ENCODE results near the gene PCDH1. TPM values are rescaled to one million over a fixed set of nuclear protein-coding genes. Genes with fewer than 3 reads are reported as not detected.

PCDH1 gene
- total RNA-seq, 4 donors from 2014 or later = 19.9 to 55.5 (median 44.9) TPM

DNA sequence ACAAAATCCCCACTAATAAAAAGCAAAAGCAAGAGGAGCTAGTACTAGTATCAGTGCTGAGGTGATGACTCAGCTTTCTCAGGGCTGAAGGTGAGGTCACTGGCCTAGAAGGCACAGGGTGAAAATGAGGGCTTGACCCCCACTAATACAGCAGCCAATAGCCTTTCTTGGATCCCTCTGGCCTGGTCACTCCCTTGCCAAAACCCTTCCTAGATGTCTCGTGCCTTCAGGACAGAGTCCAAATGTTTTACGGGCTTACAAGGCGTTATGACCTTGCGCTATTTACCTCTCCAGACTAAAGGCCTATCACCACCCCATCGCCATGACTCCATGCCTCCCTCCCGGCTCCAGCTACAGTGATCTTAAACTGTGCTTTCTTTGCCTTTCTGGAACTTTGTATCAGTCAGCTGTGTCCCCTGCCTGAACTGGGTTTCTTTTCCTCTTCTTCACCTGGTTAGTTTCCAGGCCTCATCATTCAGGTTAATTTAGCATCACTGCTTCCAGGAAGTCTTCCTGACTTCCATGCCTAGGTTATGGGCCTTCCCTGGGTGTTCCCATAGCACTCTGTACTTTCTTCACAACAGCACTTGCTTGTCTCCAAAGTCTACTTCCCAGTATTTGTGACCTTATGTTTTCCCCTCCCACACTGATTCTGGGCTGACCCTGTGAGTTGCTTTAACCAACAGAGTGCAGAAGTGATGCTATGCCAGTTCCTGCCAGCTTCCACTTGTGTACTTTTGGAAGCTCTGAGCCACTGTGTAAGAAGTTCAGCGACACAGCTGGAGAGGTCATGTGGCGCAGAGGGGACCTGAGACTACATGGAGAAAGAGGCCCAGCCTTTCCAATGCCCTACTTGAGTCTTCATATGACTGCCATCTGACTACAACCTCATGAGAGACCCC lies 41.3 kb upstream of the PCDH1 start:
- DNase-seq (ENCODE audit: low spot score in 2 of 2) = no peak
- WGBS, 2 donors = 86 to 88% methylated on average over 8 of the region's 8 CpGs

GRCh38 chr5:141917760-141918159 lies 39.5 kb upstream of the PCDH1 start:
- DNase-seq (ENCODE audit: low spot score in 2 of 2) = no peak
- TF ChIP-seq, protein P1, sequence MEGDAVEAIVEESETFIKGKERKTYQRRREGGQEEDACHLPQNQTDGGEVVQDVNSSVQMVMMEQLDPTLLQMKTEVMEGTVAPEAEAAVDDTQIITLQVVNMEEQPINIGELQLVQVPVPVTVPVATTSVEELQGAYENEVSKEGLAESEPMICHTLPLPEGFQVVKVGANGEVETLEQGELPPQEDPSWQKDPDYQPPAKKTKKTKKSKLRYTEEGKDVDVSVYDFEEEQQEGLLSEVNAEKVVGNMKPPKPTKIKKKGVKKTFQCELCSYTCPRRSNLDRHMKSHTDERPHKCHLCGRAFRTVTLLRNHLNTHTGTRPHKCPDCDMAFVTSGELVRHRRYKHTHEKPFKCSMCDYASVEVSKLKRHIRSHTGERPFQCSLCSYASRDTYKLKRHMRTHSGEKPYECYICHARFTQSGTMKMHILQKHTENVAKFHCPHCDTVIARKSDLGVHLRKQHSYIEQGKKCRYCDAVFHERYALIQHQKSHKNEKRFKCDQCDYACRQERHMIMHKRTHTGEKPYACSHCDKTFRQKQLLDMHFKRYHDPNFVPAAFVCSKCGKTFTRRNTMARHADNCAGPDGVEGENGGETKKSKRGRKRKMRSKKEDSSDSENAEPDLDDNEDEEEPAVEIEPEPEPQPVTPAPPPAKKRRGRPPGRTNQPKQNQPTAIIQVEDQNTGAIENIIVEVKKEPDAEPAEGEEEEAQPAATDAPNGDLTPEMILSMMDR (IDR thresholded peaks at IDR 0.05) = no peak
- no peak for TF ChIP-seq EP300 (IDR thresholded peaks at IDR 0.05)
- no peak for TF ChIP-seq POLR2A (IDR thresholded peaks at IDR 0.05)
- 75 to 80% methylated on average over 5 of the region's 5 CpGs for WGBS, 2 donors

More for the DNA sequence above, 41.3 kb upstream of the PCDH1 start:
- Histone ChIP-seq H3K27me3 (no peaks in the 10 kb centered on the region), H3K36me3 (no peaks in the 10 kb centered on the region), H3K4me3 (no peak overlapping the region), H3K27ac (no peak overlapping the region), H3K9me3 (no peaks in the 10 kb centered on the region), H3K4me1 (peaks cover 0 to 14% (median 4%) of the 10 kb centered on the region in 4 donors)
- no peak for TF ChIP-seq EP300 (IDR thresholded peaks at IDR 0.05)
- no peak for TF ChIP-seq POLR2A (IDR thresholded peaks at IDR 0.05)
- TF ChIP-seq, protein P1 (IDR thresholded peaks at IDR 0.05) = no peak

GRCh38 chr5:141916522-141916921 lies 38.3 kb upstream of the PCDH1 start:
- WGBS, 2 donors = 62 to 70% methylated on average over 2 of the region's 2 CpGs
- Histone ChIP-seq H3K4me3 (no peak overlapping the region), H3K9me3 (no peaks in the 10 kb centered on the region), H3K27me3 (no peaks in the 10 kb centered on the region), H3K4me1 (peaks cover 0 to 11% (median 9%) of the 10 kb centered on the region in 4 donors), H3K36me3 (no peaks in the 10 kb centered on the region), H3K27ac (no peak overlapping the region)
- TF ChIP-seq EP300 (IDR thresholded peaks at IDR 0.05) = no peak
- TF ChIP-seq, protein P1 (IDR thresholded peaks at IDR 0.05) = no peak
- no peak for TF ChIP-seq POLR2A (IDR thresholded peaks at IDR 0.05)
- DNase-seq (ENCODE audit: low spot score in 2 of 2) = no peak

More at GRCh38 chr5:141917760-141918159, 39.5 kb upstream of the PCDH1 start:
- H3K27ac ChIP-seq = no peak overlapping the region
- H3K9me3 ChIP-seq = no peaks in the 10 kb centered on the region
- no peaks in the 10 kb centered on the region for H3K36me3 ChIP-seq
- no peaks in the 10 kb centered on the region for H3K27me3 ChIP-seq
- H3K4me3 ChIP-seq = no peak overlapping the region
- H3K4me1 ChIP-seq = peaks cover 0 to 14% (median 9%) of the 10 kb centered on the region in 4 donors

- 72 to 75% methylated on average over 5 to 6 of the region's 6 CpGs for WGBS, 2 donors
- H3K36me3 ChIP-seq = no peaks in the 10 kb centered on the region
- TF ChIP-seq, protein P1 (IDR thresholded peaks at IDR 0.05) = no peak
- no peak for TF ChIP-seq POLR2A (IDR thresholded peaks at IDR 0.05)
- no peak for TF ChIP-seq EP300 (IDR thresholded peaks at IDR 0.05)
- no peak overlapping the region for H3K27ac ChIP-seq
- no peak overlapping the region for H3K4me3 ChIP-seq
- DNase-seq (ENCODE audit: low spot score in 2 of 2) = no peak
- no peaks in the 10 kb centered on the region for H3K27me3 ChIP-seq
- H3K9me3 ChIP-seq = no peaks in the 10 kb centered on the region
- H3K4me1 ChIP-seq = peaks cover 0 to 11% (median 9%) of the 10 kb centered on the region in 4 donors
These were observed 37.7 kb upstream of the PCDH1 start for GRCh38 chr5:141915881-141916336.

DNA sequence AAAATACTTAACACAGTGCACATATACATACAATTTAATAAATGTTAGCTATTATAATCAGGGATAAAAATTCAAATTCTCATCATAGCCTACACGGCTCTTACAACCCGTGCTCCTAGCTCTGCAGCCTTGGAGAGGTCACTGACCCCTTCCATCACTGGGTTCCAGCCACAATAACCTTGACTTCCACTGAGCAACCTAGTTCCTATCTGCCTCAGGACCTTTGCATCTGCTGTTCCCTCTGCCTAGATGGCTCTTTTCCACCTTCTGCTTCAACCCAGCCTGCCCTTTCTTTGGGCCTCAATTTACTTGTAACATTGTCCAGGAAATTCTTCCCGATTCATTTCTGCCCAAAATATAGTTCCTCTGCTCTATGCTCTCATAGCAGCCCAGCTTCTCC lies 36.6 kb upstream of the PCDH1 start:
- Histone ChIP-seq H3K36me3 (no peaks in the 10 kb centered on the region), H3K9me3 (no peaks in the 10 kb centered on the region), H3K27ac (no peak overlapping the region), H3K4me1 (peaks cover 0 to 11% (median 9%) of the 10 kb centered on the region in 4 donors), H3K4me3 (no peak overlapping the region), H3K27me3 (no peaks in the 10 kb centered on the region)
- no peak for DNase-seq (ENCODE audit: low spot score in 2 of 2)
- TF ChIP-seq EP300 (IDR thresholded peaks at IDR 0.05) (no peak), POLR2A (IDR thresholded peaks at IDR 0.05) (no peak)
- TF ChIP-seq, protein P1 (IDR thresholded peaks at IDR 0.05) = no peak
- 81 to 86% methylated on average over 3 of the region's 3 CpGs for WGBS, 2 donors
